Motor neuron (in vitro differentiated cells): ENCODE results near the gene OGN. TPM values are rescaled to one million over a fixed set of nuclear protein-coding genes. Genes with fewer than 3 reads are reported as not detected.

Experiments used
- ATAC-seq, 8 experiments: fragments of 200-7000 bp; cut with Tn5 transposase; replicated peaks in 6 of 8; 2 replicates each; pipeline ENCODE4 v1.8.0; 2021; ENCODE audit warnings: mild to moderate bottlenecking in 8 of 8, moderate library complexity in 8 of 8
- H3K27ac ChIP-seq, 2 donors: fragments of 250-450 bp; sonication (Bioruptor Pico); 2 replicates each; pipeline ENCODE4 v1.9.0; 2021; ENCODE audit warnings: antibody characterized with exemption in 2 of 2, mild to moderate bottlenecking in 2 of 2, moderate library complexity in 1 of 2
- H3K4me1 ChIP-seq, 2 donors: fragments of 250-450 bp; sonication (Bioruptor Pico); replicated peaks in 1 of 2; 2 replicates each; pipeline ENCODE4 v1.6.1; 2021; ENCODE audit warnings: antibody characterized with exemption in 2 of 2, mild to moderate bottlenecking in 2 of 2, moderate library complexity in 1 of 2
- H3K4me3 ChIP-seq, 5 donors: fragments of 250-450 bp; sonication (Bioruptor Pico); 2 replicates each; pipeline ENCODE4 v1.9.0; 2021; ENCODE audit warnings: antibody characterized with exemption in 5 of 5, mild to moderate bottlenecking in 5 of 5, moderate library complexity in 4 of 5
- WGBS, 10 experiments: fragments of 450-650 bp; shearing (Covaris generic); methylation state at CpG; one replicate each; pipeline ENCODE4 v1.0.0; 2022; 5-methylcytosine and 5-hydroxymethylcytosine counted together
- in situ Hi-C, 9 experiments: fragments of 400-800 bp; cut with MboI; loops; one replicate each; pipeline ENCODE4 v1.15.0; 2021; ENCODE audit warnings: low sequenced_read_pairs in 9 of 9, low pct_unique_long_range_greater_than_20kb in 2 of 9; ENCODE audit not compliant: unreplicated experiment in 9 of 9
- total RNA-seq, 8 experiments: library from RNA; unstranded; fragments of 300-600 nt; gene quantifications; 2 replicates each; pipeline versions ENCODE4 v1.2.3 to v1.2.4, GENCODE V29; 2022

OGN gene
- total RNA-seq, 8 experiments from 2014 or later = 0.16 to 69.8 (median 1.7) TPM

DNA sequence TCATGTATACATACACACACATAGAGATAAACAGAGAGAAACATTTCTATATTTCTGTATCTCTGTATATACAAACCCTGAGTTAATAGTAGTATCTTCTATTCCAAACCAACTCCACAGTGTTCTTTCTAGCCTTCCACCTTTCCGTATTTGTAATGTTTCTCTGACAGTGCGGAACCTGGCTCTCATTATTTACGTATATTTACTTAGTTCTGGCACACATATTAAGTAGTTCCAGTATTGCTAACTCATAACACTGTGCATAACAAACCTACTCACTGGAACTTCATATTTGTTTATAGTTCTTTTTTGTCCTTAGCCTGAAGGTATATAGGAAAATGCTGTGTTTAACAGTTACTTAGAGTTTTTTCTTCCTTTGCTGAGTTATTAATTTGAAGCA, 6.5 kb downstream of the OGN start:
- Histone ChIP-seq H3K4me3 (no peak overlapping the region), H3K4me1 (no peaks in the 10 kb centered on the region), H3K27ac (no peak overlapping the region)
- 90 to 100% (median 96%) methylated on average over 2 to 3 of the region's 3 CpGs for WGBS, 10 experiments
- ATAC-seq = no peak
- in situ Hi-C loops = no loop called here

DNA sequence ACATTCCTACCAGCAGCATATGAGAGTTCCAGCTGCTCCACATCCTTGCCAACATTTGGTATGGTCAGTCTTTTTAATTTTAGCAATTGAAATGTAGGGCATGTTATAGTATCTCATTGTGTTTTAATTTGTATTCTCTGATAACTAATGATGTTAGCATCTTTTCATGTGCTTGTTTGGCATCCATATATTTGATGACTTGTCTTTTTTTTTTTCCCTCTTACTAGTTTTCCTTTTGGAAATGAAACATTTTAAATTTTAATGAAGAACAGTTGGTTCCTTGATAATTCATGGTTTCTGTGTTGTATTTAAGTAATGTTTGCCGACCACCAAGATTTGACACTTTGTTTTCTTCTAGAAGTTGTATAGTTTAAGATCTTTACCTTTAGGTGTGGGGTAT, 8.8 kb downstream of the OGN start:
- ATAC-seq = no peak
- 0 to 100% (median 84%) methylated on average over 1 of the region's 1 CpG; no CpG with 5 or more reads in 2 of the 10 experiments for WGBS, 10 experiments
- H3K4me1 ChIP-seq = no peaks in the 10 kb centered on the region
- in situ Hi-C loops = no loop called here
- H3K4me3 ChIP-seq = no peak overlapping the region
- H3K27ac ChIP-seq = no peak overlapping the region

- no peak overlapping the region for H3K27ac ChIP-seq
- in situ Hi-C loops = no loop called here
- no peaks in the 10 kb centered on the region for H3K4me1 ChIP-seq
- H3K4me3 ChIP-seq = no peak overlapping the region
- ATAC-seq = no peak
- WGBS, 10 experiments = 33 to 100% (median 73%) methylated on average over 1 of the region's 1 CpG; no CpG with 5 or more reads in 3 of the 10 experiments
Measured at GRCh38 chr9:92393686-92394085, 10.7 kb downstream of the OGN start.

- Histone ChIP-seq H3K4me1 (no peaks in the 10 kb centered on the region), H3K4me3 (no peak overlapping the region), H3K27ac (no peak overlapping the region)
- peak in 1 of 8 experiments; percentile 24 for ATAC-seq
- in situ Hi-C loops = no loop called here
- 50 to 100% (median 81%) methylated on average over 1 to 2 of the region's 2 CpGs; no CpG with 5 or more reads in 3 of the 10 experiments for WGBS, 10 experiments
Measured at GRCh38 chr9:92392690-92393089, 11.7 kb downstream of the OGN start.

- Histone ChIP-seq H3K4me3 (no peak overlapping the region), H3K4me1 (no peaks in the 10 kb centered on the region), H3K27ac (no peak overlapping the region)
- in situ Hi-C loops = no loop called here
- WGBS, 10 experiments = 77 to 96% (median 89%) methylated on average over 1 to 4 of the region's 4 CpGs; no CpG with 5 or more reads in 1 of the 10 experiments
- ATAC-seq = peak in 1 of 8 experiments; percentile 31
Measured at GRCh38 chr9:92385953-92386352, 18.4 kb downstream of the OGN start.

DNA sequence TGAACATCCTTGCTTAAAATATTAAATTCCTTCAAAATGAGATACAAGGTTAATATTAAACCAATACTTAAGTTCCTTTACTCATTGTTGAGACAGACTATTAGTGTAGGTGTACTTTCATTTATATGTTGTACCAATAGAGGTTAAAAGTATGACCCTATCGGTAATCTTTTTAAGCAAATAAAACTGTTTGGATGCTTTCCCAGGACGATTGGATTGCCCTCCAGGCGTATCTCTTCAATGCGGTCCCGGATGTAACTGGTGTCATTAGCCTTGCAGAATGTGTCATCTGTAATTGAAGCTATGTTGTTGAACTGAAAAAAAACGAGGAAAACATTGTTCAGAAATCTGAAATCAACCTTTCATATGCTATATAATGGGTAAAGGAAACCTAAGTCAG, 18.9 kb downstream of the OGN start:
- no peak for ATAC-seq
- Histone ChIP-seq H3K27ac (no peak overlapping the region), H3K4me3 (no peak overlapping the region), H3K4me1 (no peaks in the 10 kb centered on the region)
- WGBS, 10 experiments = 40 to 100% (median 73%) methylated on average over 1 to 6 of the region's 6 CpGs; no CpG with 5 or more reads in 2 of the 10 experiments
- in situ Hi-C loops = no loop called here

GRCh38 chr9:92385001-92385400, 19.4 kb downstream of the OGN start:
- WGBS, 10 experiments = 82 to 100% (median 94%) methylated on average over 1 to 3 of the region's 3 CpGs
- no peak for ATAC-seq
- H3K4me3 ChIP-seq = no peak overlapping the region
- H3K4me1 ChIP-seq = no peaks in the 10 kb centered on the region
- in situ Hi-C loops = no loop called here
- H3K27ac ChIP-seq = no peak overlapping the region

GRCh38 chr9:92384375-92384774, 20.0 kb downstream of the OGN start:
- 18 to 100% (median 89%) methylated on average over 1 of the region's 1 CpG; no CpG with 5 or more reads in 3 of the 10 experiments for WGBS, 10 experiments
- peak in 4 of 8 experiments; percentile 38 to 93 (median 78) for ATAC-seq

DNA sequence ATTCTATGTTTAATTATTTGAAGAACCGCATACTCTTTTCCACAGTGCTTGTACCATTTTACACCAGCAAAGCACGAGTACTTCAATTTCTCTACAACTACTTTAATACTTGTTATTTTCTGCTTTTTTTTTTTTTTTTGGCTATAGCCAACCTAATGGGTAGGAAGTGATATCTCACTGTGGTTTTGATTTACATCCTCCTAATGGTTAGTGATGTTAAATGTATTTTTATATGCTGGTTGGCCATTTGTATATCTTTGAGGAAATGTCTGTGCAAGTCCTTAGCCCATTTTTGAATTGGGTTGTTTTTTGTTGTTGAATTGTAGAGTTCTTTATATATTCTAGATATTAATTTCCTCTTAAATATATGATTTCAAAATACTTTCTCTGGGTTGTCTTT, 22.6 kb downstream of the OGN start:
- Histone ChIP-seq H3K4me1 (peaks cover 0 to 4% of the 10 kb centered on the region in 2 donors), H3K4me3 (no peak overlapping the region), H3K27ac (no peak overlapping the region)
- in situ Hi-C loops = no loop called here
- 83 to 100% (median 96%) methylated on average over 1 to 2 of the region's 2 CpGs; no CpG with 5 or more reads in 1 of the 10 experiments for WGBS, 10 experiments
- no peak for ATAC-seq

More at GRCh38 chr9:92384375-92384774, 20.0 kb downstream of the OGN start:
- Histone ChIP-seq H3K27ac (no peak overlapping the region), H3K4me1 (no peaks in the 10 kb centered on the region), H3K4me3 (no peak overlapping the region)
- in situ Hi-C loops = no loop called here

DNA sequence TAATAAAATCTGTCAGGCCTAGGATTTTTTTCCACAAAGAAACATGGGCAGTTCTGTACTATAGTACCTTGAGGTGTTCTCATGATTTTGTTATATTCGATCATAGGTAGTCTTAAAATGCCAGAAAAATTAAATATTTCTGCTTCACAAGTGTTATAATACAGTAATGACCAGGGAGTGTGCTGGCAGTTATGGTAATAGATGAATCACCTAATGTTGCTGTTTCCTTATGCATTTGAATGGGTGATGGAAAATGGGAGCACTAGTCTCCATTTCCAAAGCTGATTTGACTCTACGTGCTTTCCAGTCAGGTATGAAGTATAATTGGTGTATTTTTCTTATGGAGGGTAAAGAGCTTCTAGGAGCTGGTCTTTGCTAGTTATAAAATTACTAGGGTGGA, 23.8 kb downstream of the OGN start:
- H3K27ac ChIP-seq = no peak overlapping the region
- WGBS, 10 experiments = 29 to 100% (median 81%) methylated on average over 1 to 2 of the region's 2 CpGs; no CpG with 5 or more reads in 3 of the 10 experiments
- peaks cover 0 to 4% of the 10 kb centered on the region in 2 donors for H3K4me1 ChIP-seq
- ATAC-seq = peak in 2 of 8 experiments; percentile 62 to 66
- in situ Hi-C loops = no loop called here
- no peak overlapping the region for H3K4me3 ChIP-seq

DNA sequence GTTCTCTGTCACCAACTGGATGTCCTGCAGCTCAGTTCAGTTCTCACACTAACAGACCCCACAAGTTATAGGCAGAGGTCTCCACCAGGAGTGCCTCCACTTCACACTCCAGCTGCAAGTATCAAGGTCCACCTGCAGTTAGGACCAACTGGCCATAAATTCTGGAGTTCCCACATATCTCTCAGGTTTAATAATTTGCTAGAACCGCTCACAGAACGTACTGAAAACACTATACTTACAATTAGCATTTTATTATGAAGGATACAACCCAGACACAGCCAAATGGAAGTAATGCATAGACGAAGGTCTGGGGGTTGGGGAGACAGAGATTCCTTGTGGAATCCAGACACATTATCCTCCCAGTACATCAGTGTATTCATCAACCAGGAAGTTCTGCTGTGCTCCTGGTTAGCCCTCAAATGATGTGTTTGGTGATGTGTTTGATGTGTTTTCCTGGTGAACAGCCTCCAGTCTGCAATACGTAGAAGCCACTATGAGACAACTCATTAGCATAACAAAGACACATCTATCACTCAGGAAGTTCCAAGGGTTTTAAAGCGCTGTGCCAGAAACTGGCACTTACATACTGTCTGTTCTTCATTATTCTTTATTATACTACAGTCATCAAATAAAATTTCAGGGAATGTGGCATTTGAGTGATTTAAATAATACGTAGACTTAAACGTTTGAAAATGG, 25.4 kb downstream of the OGN start:
- H3K27ac ChIP-seq = no peak overlapping the region
- peaks cover 0 to 4% of the 10 kb centered on the region in 2 donors for H3K4me1 ChIP-seq
- ATAC-seq = peak in 7 of 8 experiments; percentile 61 to 87 (median 78)
- WGBS, 10 experiments = 23 to 63% (median 49%) methylated on average over 2 to 7 of the region's 7 CpGs
- in situ Hi-C loops = no loop called here
- no peak overlapping the region for H3K4me3 ChIP-seq

- Histone ChIP-seq H3K4me3 (no peak overlapping the region), H3K27ac (no peak overlapping the region), H3K4me1 (peaks cover 0 to 4% of the 10 kb centered on the region in 2 donors)
- 63 to 100% (median 88%) methylated on average over 1 to 2 of the region's 2 CpGs; no CpG with 5 or more reads in 1 of the 10 experiments for WGBS, 10 experiments
- no peak for ATAC-seq
- in situ Hi-C loops = no loop called here
Measured at GRCh38 chr9:92377876-92378275, 26.5 kb downstream of the OGN start.

DNA sequence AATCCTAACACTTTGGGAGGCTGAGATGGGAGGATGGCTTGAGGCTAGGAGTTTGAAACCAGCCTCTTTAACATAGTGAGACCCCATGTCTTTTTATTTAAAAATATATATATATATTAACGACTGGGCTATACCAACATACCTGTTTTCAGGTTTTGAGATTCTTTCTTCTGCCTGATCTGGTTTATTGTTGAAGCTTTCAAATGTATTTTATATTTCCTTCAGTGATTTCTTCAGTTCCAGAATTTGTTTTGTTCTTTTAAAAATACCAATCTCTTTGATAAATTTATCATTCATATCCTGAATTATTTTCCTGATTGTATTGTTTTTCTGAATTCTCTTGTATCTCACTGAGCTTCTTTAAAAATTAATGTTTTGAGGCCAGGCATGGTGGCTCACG, 31.2 kb downstream of the OGN start:
- no peak overlapping the region for H3K4me3 ChIP-seq
- H3K4me1 ChIP-seq = no peaks in the 10 kb centered on the region
- WGBS, 10 experiments = 44 to 100% (median 90%) methylated on average over 1 to 2 of the region's 2 CpGs; no CpG with 5 or more reads in 2 of the 10 experiments
- in situ Hi-C loops = no loop called here
- no peak for ATAC-seq
- H3K27ac ChIP-seq = no peak overlapping the region

DNA sequence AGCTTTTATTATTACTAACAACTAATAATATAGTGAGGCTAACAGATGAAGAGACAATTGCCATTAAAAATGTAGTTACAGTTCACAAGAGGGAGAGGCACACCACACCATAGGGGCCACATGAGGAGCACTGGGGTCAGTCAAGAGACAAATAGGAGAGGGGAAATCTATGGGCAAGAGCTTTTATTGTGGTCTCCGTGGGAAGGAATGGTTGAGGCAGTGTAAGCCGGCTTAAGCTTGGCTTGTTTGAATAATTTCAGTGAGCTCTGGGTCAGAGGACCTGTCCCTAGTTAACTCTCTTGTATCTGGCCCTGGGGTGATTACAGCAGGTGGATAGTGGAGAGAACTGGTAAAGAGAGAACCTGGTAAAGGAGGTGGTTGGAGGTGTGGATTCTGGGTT, 35.3 kb downstream of the OGN start:
- no peaks in the 10 kb centered on the region for H3K4me1 ChIP-seq
- in situ Hi-C loops = no loop called here
- WGBS, 10 experiments = 0 to 86% (median 29%) methylated on average over 1 to 2 of the region's 2 CpGs; no CpG with 5 or more reads in 4 of the 10 experiments
- H3K4me3 ChIP-seq = no peak overlapping the region
- ATAC-seq = no peak
- H3K27ac ChIP-seq = no peak overlapping the region
